ENCODE data around the gene XPA.
"Not testable (repeated sequence)": the region's sequence is repeated elsewhere in the genome, so short reads cannot be mapped to it uniquely, and the experiment has no call there.

The XPA gene

GRCh38 chr9:97703437-97704344, 6.6 kb upstream of the XPA start:
- no peak for DNase-seq

GRCh38 chr9:97699824-97700223, 2.7 kb upstream of the XPA start:
- not testable (repeated sequence) for DNase-seq

- not testable (repeated sequence) for DNase-seq
Observed at GRCh38 chr9:97699281-97699680, 2.1 kb upstream of the XPA start.

- no peak for DNase-seq
Observed at GRCh38 chr9:97698865-97699264, 1.7 kb upstream of the XPA start.

GRCh38 chr9:97697837-97698236, 697 bp upstream of the XPA start:
- no peak for DNase-seq

- DNase-seq = no peak
Observed at GRCh38 chr9:97695995-97696802, 941 bp downstream of the XPA start.

GRCh38 chr9:97695390-97695789, 1.8 kb downstream of the XPA start:
- DNase-seq = no peak

- DNase-seq = no peak
Observed at GRCh38 chr9:97694769-97695168, 2.4 kb downstream of the XPA start.

GRCh38 chr9:97689401-97690180, 7.5 kb downstream of the XPA start:
- DNase-seq = no peak

- no peak for DNase-seq
Observed at GRCh38 chr9:97688654-97689053, 8.5 kb downstream of the XPA start.

GRCh38 chr9:97682242-97682641, 14.9 kb downstream of the XPA start:
- no peak for DNase-seq

- DNase-seq = no peak
Observed at GRCh38 chr9:97675655-97676054, 21.5 kb downstream of the XPA start.

- DNase-seq = no peak
Observed at GRCh38 chr9:97673922-97674321, 23.2 kb downstream of the XPA start.

- DNase-seq = no peak
Observed at GRCh38 chr9:97672403-97672802, 24.7 kb downstream of the XPA start.

- DNase-seq = no peak
Observed at GRCh38 chr9:97670586-97670985, 26.6 kb downstream of the XPA start.

GRCh38 chr9:97668485-97668884, 28.7 kb downstream of the XPA start:
- no peak for DNase-seq

- DNase-seq = no peak
Observed at GRCh38 chr9:97666907-97667686, 30.0 kb downstream of the XPA start.

- no peak for DNase-seq
Observed at GRCh38 chr9:97665742-97666141, 31.4 kb downstream of the XPA start.

GRCh38 chr9:97660847-97661246, 36.3 kb downstream of the XPA start:
- no peak for DNase-seq

GRCh38 chr9:97660340-97660739, 36.8 kb downstream of the XPA start:
- no peak for DNase-seq

GRCh38 chr9:97659771-97660170, 37.4 kb downstream of the XPA start:
- DNase-seq = no peak

- no peak for DNase-seq
Observed at GRCh38 chr9:97658707-97659106, 38.4 kb downstream of the XPA start.

All from activated effector memory CD4-positive, alpha-beta T cell treated with Interleukin-2 at 50 U/mL for 16 hours (primary cell).